NCI-H446 (cell line): Measurements from ENCODE around the gene ARHGEF25.
"Not testable (repeated sequence)": the region's sequence is repeated elsewhere in the genome, so short reads cannot be mapped to it uniquely, and the experiment has no call there.

Experiments
- DNase-seq, 2 experiments: peaks; one replicate each; lab custom pipeline; 2025; lab: John Stamatoyannopoulos, UW

ARHGEF25 gene

DNA sequence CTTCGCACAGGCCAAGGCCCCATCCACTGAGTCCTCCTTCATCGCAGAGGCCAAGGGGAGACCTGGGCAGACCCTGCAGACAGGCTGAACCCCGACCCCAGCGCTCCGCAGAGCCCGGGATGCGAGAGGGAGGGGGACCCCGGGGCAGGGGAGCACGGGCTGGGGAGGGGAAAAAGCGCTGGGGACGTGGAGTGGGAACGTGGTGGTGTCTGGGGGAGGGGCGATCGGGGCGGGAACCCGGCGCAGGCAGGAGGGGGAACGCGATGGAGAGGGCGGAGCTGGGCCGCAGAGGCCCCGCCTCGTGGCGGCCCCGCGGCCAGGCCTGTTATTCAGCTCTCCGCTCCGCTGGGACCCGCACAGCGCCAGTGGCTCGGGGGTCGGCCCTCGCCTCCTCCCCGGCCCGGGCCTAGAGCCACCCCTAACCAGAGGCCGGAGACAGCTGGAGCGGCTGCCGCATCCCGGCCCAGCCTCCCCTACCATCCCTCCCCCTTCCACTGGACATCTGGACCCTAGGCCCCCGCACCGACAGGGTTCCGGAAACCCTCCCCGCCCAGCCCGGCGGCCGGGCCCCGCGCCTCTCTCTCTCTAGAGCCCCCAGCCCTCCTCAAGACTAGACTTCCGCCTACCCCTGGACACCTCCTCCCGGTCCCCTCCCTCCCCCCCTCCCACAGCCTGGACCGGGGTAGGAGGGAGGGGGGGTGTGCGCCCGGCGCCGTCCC, at the start of gene ARHGEF25:
Gene ARHGEF25 (plus strand): TSS at position 328 of the 719 bp plus-strand sequence. CDS start 460 bp downstream, outside the sequence.
- peak in 1 of 2 experiments; percentile 69 for DNase-seq

DNA sequence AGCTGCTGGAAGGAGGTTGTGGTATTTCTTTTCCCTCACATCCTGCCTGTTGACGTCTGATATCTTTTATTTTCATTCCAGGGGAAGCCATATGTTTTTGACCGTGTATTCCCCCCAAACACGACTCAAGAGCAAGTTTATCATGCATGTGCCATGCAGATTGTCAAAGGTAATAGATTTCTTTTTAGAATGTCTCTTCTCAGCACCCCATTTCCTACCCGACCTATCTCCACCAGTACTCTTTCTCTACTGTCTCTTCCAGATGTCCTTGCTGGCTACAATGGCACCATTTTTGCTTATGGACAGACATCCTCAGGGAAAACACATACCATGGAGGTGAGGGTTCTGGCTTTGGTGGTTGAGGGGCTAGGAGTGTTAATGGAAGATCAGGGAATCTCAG, 47.9 kb upstream of the ARHGEF25 start:
- no peak for DNase-seq

DNA sequence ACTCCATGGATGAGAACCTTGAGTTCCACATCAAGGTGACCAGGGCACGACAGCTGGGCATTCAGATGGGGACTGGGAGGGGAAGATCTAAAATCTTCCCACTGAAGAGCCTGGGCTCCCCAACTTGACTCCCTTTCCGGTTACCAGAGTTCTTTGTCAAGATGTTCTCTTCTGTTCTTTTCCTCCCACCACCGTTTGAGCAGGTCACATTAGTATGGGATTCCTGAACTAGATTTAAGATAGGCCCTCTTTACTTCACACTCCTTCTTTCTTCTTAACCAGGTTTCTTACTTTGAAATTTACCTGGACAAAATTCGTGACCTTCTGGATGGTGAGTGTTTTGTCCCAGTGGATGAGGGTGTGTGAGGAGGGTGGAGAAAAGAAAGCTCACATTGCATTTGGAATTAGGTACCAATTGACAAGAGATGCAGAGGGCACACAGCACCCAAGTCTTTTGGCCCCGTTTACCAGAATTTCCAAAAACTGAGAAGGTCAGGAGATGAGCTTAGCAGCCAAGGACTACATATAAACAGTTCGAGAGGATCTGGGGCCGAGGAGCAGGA, 47.0 kb upstream of the ARHGEF25 start:
- DNase-seq = no peak

DNA sequence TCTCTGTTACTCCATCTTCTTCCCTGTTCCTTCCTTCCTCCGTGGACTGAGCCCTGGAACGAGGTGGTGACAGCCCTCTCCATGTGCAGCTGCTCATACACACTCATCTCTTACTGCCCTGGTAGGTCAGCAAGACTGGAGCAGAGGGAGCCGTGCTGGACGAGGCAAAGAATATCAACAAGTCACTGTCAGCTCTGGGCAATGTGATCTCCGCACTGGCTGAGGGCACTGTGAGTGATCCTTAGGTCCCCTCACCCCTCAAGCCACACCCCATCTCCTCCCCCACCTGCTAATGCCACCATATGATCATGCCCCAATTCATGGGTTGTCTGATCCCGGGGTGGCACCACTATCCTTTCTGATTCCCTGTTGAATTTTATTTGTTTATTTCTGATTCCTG, 42.4 kb upstream of the ARHGEF25 start:
- no peak for DNase-seq

DNA sequence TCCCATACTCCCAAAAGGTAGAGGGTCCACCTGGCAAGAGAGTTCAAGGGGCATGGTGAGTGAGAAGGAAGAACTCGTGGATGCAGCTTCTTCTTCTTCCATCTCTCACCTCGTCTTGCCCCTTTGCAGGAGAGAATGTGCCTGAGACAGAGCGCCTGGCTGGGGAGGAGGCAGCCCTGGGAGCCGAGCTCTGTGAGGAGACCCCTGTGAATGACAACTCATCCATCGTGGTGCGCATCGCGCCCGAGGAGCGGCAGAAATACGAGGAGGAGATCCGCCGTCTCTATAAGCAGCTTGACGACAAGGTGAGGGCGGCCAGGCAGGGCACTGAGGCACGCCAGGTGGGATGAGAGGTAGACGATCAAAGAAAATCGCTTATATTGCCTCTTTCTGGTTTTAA, 41.4 kb upstream of the ARHGEF25 start:
- DNase-seq = no peak

DNA sequence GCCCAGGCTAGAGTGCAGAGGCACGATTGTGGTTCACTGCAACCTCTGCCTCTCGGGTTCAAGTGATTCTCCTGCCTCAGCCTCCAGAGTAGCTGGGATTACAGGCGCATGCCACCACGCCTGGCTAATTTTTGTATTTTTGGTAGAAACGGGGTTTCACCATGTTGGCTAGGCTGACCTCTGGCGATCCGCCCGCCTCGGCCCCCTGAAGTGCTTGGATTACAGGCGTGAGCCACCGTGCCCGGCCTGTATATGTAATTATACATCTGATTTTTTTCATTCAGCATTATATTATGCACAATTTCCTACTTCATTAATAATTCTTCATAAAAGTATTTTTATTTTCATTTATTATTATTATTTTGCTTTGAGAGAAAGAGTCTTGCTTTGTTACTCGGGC, 40.8 kb upstream of the ARHGEF25 start:
- DNase-seq = not testable (repeated sequence)

DNA sequence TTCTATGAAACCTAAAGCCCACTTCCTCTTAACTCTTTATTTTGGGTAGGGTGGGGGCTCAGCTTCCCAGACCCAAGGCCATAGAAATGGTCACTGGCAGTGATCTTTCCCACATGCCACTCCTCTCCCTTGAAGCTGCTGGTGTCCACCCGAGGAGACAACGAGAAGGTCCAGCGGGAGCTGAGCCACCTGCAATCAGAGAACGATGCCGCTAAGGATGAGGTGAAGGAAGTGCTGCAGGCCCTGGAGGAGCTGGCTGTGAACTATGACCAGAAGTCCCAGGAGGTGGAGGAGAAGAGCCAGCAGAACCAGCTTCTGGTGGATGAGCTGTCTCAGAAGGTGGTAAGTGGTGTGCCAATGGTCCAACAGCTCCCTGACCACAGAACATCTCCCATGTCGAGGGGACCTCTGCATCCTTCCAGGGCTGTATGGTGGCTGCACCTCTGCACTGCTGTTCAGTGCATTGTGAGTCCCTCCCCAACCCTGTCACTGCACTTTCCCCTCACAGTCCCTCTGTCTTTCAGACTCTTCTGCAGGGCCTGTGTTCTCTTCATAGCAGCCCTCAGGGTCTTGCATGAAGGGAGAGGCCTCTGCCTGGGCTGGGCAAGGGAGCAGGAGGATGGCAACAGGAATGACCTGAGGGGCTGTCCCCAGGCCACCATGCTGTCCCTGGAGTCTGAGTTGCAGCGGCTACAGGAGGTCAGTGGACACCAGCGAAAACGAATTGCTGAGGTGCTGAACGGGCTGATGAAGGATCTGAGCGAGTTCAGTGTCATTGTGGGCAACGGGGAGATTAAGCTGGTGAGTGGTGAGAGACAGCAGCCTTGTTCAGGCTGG, 39.1 kb upstream of the ARHGEF25 start:
- no peak for DNase-seq

DNA sequence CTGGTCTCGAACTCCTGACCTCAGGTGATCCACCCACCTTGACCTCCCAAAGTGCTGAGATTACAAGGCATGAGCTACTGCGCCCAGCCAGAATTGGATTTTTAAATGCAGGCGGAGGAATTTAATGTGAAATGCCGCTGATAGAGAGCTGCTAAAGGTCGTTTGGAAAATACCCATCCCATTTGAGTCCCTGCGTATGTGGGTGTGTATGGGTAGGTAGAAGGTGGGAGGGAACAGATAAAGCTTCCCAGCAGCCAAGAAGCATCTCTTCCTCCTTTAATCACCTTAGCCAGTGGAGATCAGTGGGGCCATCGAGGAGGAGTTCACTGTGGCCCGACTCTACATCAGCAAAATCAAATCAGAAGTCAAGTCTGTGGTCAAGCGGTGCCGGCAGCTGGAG, 36.4 kb upstream of the ARHGEF25 start:
- DNase-seq = no peak

DNA sequence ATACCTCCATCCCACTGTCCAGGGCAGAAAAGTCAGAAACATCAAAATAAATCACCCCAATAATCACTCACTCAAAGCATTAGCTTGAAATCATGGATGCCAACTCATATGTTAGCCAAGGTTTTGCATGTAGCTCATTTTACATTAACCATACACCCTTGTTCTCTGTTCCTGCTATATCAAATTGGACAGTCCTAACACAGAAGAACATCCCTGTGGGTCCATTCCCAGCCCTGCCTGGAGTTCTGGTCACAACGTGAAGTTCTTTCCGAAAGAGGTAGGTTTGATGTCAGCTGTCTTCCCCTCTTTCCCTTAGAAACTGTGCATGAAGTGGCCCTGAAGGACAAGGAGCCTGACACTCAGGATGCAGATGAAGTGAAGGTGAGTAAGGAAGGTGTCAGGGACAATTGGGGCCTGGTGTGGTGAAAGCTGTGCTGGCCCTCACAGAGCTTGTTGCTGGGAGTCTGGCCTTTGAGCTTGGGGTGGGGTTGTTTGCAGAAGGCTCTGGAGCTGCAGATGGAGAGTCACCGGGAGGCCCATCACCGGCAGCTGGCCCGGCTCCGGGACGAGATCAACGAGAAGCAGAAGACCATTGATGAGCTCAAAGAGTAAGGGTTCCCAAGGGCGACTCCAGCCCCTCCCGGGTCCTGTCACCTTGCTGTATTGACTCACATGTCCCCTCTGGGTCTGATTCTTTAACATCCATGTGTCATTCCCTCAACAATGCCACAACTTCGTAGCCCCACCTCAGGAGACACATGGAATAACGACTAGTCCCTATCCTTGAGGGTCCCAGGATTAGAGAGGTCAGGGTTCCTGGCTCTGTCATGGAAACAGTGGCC, 35.2 kb upstream of the ARHGEF25 start:
- DNase-seq = no peak

DNA sequence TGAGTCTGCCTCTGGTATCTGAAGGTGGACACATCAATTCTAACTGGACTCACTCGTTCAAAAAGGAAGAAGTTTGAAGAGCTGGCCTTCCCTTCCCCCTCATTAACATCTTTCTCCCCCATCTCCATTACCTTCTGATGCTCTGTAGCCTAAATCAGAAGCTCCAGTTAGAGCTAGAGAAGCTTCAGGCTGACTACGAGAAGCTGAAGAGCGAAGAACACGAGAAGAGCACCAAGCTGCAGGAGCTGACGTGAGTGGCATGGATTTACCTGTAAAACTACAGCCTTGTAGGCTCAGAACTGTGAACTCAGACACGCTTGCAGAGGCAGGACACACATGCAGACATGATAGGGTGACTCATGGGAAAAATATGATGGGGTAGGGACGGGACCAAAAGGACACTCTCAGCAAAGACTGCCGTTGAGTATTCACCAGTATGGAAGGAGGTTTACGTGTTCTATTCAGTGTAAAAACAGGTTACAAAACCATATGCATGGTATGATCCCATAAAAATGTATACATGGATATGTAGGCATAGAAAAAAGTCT, 34.5 kb upstream of the ARHGEF25 start:
- DNase-seq = no peak

DNA sequence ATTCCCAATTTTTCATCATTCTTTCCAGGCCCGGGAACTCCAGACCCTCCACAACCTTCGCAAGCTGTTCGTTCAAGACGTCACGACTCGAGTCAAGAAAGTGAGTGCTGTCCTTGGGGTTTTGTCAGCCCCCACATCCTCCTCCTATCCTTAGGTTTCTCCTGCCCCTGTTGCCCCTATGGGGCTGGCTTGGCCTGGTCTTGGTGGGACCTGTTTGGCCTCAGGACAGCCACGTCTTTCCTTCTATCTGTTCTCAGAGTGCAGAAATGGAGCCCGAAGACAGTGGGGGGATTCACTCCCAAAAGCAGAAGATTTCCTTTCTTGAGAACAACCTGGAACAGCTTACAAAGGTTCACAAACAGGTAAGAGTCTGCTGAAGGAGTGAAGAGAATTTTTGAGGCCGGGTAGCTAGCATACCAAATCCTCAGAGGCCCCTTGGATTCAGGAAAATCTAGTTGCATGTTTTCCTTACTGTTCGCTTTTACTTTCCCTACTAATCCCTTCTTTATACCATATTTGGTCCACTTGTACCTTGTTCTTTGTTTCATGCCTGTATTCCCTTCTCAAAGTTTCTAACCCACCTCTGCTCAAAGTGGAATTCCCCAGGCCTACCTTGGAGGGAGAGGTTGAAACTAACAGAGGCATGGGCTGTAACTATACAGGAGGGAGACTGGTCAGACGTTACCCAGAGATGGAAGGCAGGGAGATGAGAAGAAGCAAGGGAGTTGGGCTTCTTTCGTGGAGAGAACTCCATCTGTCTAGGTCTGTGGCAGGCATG, 33.1 kb upstream of the ARHGEF25 start:
- DNase-seq = no peak

DNA sequence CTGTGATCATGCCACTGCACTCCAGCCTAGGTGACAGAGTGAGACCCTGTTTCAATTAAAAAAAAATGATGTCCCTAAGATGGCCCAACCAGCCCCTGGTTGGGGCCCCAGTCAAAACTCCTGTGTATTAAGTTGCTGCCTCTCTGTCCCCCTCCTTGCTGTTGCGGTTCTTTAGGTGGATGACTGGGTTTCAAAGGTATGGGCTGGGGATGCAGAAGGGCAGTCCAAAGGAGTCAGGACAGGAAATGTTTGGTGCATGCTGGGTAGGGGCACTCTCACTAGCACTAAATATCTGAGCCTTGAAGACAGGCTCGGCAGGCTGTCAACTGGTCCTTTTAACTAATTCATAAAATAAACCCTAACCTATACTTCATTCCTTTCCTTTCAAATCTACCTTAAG, 32.2 kb upstream of the ARHGEF25 start:
- DNase-seq = no peak

DNA sequence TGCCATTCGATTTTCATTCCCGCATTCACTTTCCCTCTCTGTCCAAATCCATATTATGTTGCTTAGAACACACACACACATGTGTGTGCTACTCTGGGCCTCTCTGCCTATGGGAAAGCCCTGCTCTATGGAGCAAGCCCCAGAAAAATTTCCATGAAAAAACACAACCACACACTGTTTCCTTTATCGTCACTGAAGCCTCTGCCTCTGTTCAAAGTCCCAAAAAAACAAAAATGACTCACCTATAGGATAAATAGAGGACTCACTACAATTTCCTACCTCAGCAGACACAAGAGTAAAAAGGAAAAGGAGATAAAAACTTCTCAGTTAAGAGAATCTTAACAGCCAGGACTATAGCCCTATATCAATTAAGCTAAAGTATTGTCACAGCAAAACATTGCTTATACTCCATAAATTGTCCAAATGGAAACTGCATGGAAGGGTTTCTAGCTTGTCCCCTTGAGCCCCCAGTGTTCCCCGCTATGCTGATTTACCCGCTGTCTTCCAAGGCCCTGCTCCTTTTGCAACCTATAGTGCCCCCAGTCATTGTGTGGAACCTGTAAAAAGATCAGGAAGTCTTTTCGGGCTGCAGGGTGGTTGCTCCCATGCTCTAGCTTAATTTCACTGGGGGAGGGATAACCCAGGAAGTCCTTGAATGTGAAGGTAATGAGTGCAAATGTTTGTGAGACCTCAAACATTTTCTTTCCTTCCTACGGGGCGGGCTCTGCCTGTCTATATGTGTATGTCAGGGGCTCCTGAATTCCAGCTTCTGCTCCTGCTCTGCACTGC, 31.4 kb upstream of the ARHGEF25 start:
- DNase-seq = no peak

DNA sequence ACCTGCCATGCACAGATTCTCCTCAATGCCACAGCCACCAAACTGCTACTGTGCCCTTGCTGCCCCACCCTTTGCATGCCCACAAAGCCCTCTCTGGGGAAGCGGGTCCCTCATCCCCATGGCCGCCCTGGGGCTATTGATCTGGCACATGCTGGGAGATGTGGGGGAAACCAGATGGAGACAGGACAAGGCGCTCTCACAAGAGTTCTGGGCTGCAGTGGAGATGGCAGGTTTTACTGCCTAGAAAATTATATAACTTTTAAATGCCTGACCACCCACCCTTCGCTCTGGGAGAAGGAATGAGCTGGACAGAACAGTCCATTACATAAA, 30.8 kb upstream of the ARHGEF25 start:
- DNase-seq = no peak

DNA sequence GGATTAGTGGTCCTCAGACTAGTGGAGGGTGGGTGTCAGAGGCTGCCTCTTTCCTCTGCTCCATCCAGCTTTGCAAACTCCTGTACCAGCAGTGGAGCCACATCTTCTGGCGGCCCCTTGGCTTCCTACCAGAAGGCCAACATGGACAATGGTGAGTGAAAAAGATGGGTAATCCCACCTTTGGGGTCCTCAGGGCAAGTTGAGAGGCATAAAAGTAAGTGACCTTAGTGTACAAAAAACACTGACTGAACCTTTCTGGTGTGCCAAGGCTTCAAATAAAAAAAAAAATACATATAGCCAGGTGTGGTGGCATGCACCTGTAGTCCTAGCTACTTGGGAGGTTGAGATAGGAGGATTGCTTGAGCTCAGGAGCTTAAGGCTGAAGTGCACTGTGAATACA, 29.4 kb upstream of the ARHGEF25 start:
- no peak for DNase-seq

DNA sequence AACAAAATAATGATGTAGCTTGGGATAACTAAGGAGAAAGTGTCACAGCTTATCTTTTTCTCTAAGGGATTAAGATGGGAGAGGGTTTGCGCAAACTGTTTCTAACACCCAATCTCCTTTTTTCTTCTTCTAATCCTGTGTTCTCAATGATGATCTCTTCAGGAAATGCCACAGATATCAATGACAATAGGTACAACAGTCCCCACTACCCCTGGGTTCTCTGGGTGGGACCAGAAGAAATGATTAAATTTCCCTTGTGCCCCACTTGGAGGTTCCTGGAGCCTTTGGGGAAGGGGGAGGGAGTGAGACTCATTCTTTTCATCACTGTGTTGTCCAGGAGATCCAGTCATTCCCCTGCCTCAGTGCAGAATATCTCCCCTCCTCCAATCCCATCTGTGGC, 28.8 kb upstream of the ARHGEF25 start:
- DNase-seq = no peak

DNA sequence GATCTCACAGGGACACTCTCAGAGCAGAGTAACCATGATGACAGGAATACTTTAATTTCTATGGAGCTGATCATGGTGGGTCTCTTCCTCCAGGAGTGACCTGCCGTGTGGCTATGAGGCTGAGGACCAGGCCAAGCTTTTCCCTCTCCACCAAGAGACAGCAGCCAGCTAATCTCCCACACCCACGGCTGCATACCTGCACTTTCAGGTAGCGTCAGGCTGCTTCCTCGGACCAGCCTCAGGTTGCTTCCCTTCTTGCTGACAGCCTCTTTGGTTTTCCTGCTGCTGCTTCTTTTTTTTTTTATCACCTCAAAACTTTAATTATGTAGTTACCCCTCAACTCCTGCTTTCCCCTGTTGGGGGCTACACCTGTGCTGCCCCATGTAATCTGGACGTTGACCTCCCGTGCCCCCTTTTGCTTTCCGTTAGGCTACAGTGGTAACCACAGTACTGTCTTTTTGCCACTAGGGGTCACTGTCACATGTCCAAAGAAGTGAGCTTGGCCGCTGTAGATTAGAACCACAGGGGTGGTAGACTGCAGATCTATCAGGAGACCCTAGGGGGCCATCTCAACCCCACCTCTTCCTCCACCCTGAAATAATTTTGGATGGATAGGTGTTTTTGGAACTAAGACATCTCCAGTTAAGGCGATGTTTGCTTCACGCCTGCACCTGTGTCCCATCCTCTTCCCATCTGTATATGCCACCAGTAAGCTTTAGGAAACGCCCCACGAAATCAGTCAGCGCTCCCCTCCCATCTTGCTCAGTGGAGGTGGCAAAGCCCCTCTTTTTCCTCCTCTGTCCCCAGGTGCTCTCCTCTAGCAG, 28.0 kb upstream of the ARHGEF25 start:
- DNase-seq = peak; percentile 50 to 79

DNA sequence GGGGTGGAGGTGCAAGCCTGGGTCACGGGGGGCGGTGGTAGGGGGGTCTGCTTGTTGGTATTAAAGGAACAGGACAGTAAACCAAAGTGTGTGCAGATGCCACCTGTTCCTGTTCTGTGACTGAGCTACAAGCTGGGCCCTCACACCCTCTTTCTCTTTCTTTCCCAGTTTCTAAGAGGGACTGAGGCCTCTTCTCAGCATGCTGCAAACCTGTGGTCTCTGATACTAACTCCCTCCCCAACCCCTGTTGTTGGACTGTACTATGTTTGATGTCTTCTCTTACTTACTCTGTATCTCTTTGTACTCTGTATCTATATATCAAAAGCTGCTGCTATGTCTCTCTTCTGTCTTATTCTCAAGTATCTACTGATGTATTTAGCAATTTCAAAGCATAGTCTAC, 27.2 kb upstream of the ARHGEF25 start:
- DNase-seq = no peak

DNA sequence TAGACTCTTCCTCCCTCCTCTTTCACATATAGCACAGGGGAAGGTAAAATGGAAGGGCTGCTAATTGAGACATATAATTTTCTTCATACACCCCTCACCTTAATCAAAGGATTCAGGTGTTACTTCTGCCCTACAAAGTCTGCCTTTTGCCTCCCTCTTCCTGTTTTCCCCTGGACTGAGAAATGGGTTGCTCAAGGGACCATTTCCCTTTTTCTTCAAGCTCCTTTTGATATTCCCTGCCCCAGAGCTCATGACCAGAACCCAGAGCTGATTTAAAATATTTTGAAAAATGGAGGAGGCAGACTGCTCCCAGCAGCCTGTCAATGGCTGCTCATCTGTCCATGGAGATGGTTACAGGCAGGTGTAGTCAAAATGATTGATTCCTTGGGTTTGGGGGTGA, 26.5 kb upstream of the ARHGEF25 start:
- no peak for DNase-seq

DNA sequence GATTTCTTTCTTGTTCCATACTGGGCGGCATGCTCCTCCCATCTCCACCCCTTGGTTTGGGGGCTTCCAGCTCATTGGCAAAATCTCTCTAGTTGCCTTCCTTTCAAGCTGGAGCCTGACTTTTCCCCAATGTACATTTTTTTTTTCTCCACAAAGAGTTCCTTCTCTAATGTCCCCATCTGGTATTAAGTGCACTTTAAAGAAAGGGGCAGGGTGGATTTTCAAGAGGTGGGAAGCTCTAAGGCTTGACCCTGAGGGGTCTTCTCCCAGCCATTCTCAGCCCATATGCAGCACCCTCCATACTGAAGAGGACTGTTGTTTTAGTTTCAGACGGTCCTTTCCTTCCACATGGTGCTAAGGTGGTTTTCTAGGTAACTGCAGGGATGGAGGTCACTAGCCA, 26.1 kb upstream of the ARHGEF25 start:
- no peak for DNase-seq
